ENCODE results near the gene CHURC1. TPM values are rescaled to one million over a fixed set of nuclear protein-coding genes. Genes with fewer than 3 reads are reported as not detected.

Gene CHURC1
- total RNA-seq, 4 donors from 2014 or later, result 52.4 to 79.2 (median 63.8) TPM

DNA sequence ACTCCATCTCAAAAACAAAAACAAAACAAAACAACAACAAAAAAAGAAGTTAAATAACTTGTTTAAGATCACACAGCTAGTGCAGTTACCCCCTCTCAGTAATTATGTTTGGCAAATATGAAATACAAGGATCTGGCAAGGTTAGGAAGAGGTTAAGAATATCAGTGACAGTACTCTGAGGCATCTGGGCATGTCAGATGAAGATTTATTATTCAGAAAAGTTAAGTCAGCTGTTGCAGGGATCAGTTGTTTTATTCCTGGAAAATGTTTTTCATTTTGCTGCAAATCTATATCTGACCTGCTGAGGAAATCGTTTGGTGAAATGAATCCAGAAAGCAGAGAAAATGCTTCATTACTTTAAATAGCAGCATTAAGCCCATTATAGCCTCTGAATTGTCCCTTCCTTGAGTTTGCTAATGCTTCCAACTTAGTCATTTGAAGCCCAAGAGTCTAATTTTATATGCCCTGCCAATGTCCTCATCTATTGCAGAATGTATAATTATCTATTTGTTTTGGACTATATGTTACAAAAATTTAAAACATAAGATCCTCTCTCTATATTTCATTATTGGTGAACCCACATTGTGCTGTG, 20.2 kb downstream of the CHURC1 start:
- no peak overlapping the region for H3K4me3 ChIP-seq (ENCODE audit: low read depth, poor library complexity, severe bottlenecking)
- DNase-seq (ENCODE audit: low spot score in 2 of 2), result no peak
- intact Hi-C loops (cut with DNase I; ENCODE audit: low total_unique reads), result no loop called here
- TF ChIP-seq POLR2A (IDR thresholded peaks at IDR 0.05), result no peak
- WGBS, 2 donors, result 45 to 58% methylated on average over 1 of the region's 1 CpG

DNA sequence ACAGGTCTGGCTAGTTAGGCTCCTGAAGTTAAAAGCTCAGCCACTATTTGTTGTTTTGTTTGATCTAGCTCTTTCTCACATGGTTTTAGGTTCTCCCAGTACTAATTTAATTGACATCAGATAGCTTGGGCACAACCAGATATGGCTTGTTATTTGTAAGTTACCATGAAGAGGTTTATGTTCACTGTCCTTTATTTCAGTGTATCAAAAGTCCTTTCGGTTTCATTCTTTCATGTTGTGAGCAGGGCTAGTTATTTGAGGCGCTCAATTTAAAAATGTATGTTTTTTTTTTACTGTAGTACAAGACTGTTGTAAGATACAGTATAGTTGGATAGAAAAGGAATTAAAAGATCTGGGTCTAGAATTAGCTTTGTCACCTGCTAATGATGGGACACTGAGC, 21.3 kb downstream of the CHURC1 start:
- DNase-seq (ENCODE audit: low spot score in 2 of 2), result no peak
- 91 to 96% methylated on average over 2 of the region's 2 CpGs for WGBS, 2 donors
- intact Hi-C loops (cut with DNase I; ENCODE audit: low total_unique reads), result no loop called here
- no peak overlapping the region for H3K4me3 ChIP-seq (ENCODE audit: low read depth, poor library complexity, severe bottlenecking)
- no peak for TF ChIP-seq POLR2A (IDR thresholded peaks at IDR 0.05)
- TF ChIP-seq, protein P1, sequence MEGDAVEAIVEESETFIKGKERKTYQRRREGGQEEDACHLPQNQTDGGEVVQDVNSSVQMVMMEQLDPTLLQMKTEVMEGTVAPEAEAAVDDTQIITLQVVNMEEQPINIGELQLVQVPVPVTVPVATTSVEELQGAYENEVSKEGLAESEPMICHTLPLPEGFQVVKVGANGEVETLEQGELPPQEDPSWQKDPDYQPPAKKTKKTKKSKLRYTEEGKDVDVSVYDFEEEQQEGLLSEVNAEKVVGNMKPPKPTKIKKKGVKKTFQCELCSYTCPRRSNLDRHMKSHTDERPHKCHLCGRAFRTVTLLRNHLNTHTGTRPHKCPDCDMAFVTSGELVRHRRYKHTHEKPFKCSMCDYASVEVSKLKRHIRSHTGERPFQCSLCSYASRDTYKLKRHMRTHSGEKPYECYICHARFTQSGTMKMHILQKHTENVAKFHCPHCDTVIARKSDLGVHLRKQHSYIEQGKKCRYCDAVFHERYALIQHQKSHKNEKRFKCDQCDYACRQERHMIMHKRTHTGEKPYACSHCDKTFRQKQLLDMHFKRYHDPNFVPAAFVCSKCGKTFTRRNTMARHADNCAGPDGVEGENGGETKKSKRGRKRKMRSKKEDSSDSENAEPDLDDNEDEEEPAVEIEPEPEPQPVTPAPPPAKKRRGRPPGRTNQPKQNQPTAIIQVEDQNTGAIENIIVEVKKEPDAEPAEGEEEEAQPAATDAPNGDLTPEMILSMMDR (IDR thresholded peaks at IDR 0.05), result no peak

DNA sequence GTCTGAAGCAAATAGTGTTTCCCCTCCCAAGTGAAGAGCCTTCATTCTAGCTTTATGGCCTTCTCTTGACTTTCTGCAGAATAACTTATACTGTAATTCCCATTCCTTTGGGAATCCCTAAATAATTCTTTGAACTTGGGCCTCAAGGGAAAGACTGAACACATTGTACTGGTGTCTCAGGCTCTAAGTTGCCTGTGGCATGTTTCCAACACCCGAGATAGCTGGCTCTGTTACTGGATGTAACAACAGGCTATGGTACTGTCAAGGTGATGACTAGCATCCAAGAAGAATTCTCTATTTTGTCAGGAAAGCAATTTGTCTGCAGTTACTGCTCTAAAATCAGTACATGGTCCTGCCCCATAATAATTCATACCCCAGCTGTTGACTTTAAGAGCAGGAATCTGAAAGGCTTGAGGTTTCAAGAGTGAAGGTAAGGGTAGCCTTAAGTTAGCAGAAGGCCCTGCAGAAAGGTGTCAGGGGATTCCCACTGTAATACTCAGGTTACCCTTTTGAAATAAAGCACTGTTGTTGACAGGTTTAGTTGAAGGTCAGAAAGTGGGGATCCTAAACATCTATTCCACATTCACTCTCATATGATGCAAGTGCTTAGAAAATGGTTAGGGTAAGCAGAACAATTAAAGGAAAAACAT, 23.0 kb downstream of the CHURC1 start:
- intact Hi-C loops (cut with DNase I; ENCODE audit: low total_unique reads), result no loop called here
- DNase-seq (ENCODE audit: low spot score in 2 of 2), result peak in 1 of 2 donors; percentile 31
- no peak overlapping the region for H3K4me3 ChIP-seq (ENCODE audit: low read depth, poor library complexity, severe bottlenecking)
- WGBS, 2 donors, result 33 to 35% methylated on average over 1 of the region's 1 CpG
- TF ChIP-seq, protein P1 (IDR thresholded peaks at IDR 0.05), result no peak
- no peak for TF ChIP-seq POLR2A (IDR thresholded peaks at IDR 0.05)

DNA sequence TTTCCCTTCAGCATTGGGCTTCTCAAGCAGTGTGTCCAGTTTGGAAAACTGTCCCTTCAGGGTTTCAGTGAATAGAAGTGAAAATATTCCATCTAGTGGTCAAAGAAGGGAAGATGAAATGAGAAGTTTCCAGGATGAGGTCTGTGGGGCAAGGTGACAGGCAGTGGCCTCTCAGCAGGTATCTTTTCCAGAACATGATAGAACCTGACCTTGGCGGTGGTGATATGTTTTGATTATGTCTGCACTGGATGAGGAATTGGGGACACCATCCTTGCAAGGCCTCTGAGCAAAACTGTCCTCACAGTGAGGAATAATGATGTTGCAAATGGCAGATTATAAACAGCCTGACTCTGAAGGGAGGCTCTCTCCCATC, 23.6 kb downstream of the CHURC1 start:
- 73 to 100% methylated on average over 1 of the region's 1 CpG for WGBS, 2 donors
- no peak for TF ChIP-seq POLR2A (IDR thresholded peaks at IDR 0.05)
- TF ChIP-seq, protein P1 (IDR thresholded peaks at IDR 0.05), result no peak
- intact Hi-C loops (cut with DNase I; ENCODE audit: low total_unique reads), result no loop called here
- no peak overlapping the region for H3K4me3 ChIP-seq (ENCODE audit: low read depth, poor library complexity, severe bottlenecking)
- DNase-seq (ENCODE audit: low spot score in 2 of 2), result peak in 1 of 2 donors; percentile 15

DNA sequence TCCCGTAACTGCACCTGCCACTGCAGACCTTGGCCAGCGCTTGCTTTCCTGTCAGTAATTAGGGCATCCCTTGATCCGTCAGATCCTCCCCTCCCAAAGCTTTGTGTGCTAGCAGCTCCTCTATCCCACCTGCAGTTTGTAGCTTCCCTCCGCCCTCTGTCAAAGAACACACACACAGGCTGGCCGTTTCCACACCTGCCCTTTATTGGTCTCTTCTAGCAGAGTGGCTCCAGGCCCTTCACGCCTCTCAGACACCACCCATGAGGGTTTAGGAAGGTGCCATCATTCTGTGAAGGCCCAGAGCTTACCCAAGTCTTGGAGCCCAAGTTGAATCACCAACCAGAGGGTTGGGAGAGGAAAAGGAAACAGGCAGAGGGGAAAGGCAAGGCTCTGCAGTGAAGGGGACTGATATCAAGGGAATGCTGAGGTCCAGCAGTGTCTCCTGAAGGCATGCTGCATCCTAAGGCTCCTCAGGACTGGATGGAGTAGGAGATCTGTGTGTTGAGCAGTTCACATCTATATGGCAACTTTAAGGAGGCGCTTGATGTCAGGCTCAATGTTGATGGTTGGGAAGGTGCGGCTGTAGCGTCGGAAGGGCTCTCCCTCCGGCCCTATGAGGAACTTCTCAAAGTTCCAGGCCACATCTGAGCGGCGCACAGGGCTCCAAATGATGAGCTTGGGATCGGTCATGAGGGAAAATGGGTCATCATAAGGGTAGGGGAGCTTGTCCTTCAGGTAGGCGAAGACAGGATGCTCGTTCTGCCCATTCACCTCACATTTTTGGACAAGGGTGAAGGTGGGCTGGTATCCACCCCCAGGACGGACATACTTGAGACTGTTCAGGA, 24.9 kb downstream of the CHURC1 start:
- WGBS, 2 donors, result 94% methylated on average over 17 of the region's 17 CpGs

More for the DNA sequence above, 24.9 kb downstream of the CHURC1 start:
- H3K4me3 ChIP-seq (ENCODE audit: low read depth, poor library complexity, severe bottlenecking), result no peak overlapping the region
- intact Hi-C loops (cut with DNase I; ENCODE audit: low total_unique reads), result no loop called here
- TF ChIP-seq, protein P1 (IDR thresholded peaks at IDR 0.05), result no peak
- DNase-seq (ENCODE audit: low spot score in 2 of 2), result peak in 1 of 2 donors; percentile 56
